Astrocyte (in vitro differentiated cells and primary cell): ENCODE measurements around the gene SRSF2.

Experiments
- CTCF ChIP-seq: IDR thresholded peaks from 2 replicates; pipeline ENCODE4 v1.5.1; 2011; ENCODE audit warnings: low read depth, mild to moderate bottlenecking, inconsistent platforms, low read length, moderate library complexity; ENCODE audit not compliant: insufficient read depth
- EZH2 ChIP-seq: IDR thresholded peaks from 2 replicates; pipeline ENCODE4 v1.6.1; 2012; ENCODE audit warnings: mild to moderate bottlenecking, low read length, inconsistent platforms; ENCODE audit not compliant: insufficient read depth

GRCh38 chr17:76707985-76708807 is 28.9 kb downstream of the SRSF2 start:
- TF ChIP-seq EZH2 (no peak), CTCF (no peak)
